Mucosa of rectum (tissue), 2 donors: Measurements from ENCODE around the gene C2CD4B.

Source experiments
- H3K27ac ChIP-seq, 2 donors: one replicate each; pipeline ENCODE4 v1.7.0; 2013; ENCODE audit warnings: inconsistent platforms in 2 of 2, low read depth in 2 of 2, low read length in 2 of 2
- H3K27me3 ChIP-seq, 2 donors: one replicate each; pipeline ENCODE4 v1.7.0; 2013; ENCODE audit warnings: low read length in 2 of 2; ENCODE audit not compliant: control insufficient read depth in 2 of 2, insufficient read depth in 2 of 2
- H3K36me3 ChIP-seq, 2 donors: one replicate each; pipeline ENCODE4 v1.7.0; 2013; ENCODE audit warnings: low read length in 2 of 2; ENCODE audit not compliant: control insufficient read depth in 2 of 2, insufficient read depth in 2 of 2
- H3K4me1 ChIP-seq, 2 donors: one replicate each; pipeline ENCODE4 v1.7.0; 2013; ENCODE audit warnings: low read length in 2 of 2, mild to moderate bottlenecking in 1 of 2; ENCODE audit not compliant: control insufficient read depth in 2 of 2, insufficient read depth in 2 of 2
- H3K4me3 ChIP-seq, 2 donors: one replicate each; pipeline ENCODE4 v1.7.0; 2013; ENCODE audit warnings: low read length in 2 of 2
- H3K9ac ChIP-seq, 2 donors: one replicate each; pipeline ENCODE4 v1.7.0; 2013; ENCODE audit warnings: low read length in 2 of 2, low read depth in 1 of 2, mild to moderate bottlenecking in 1 of 2
- H3K9me3 ChIP-seq, 2 donors: one replicate each; pipeline ENCODE4 v1.7.0; 2013; ENCODE audit warnings: low read length in 2 of 2; ENCODE audit not compliant: control insufficient read depth in 2 of 2
- donor health status: healthy.
- donor health status: Normal muscosa, but diverticular disease.

C2CD4B gene

GRCh38 chr15:62136911-62137865, 27.9 kb downstream of the C2CD4B start:
- Histone ChIP-seq H3K36me3 (no peaks in the 10 kb centered on the region), H3K9me3 (no peaks in the 10 kb centered on the region), H3K4me1 (peaks cover 13 to 24% of the 10 kb centered on the region in 2 donors), H3K27ac (no peak overlapping the region), H3K9ac (no peak overlapping the region), H3K27me3 (no peaks in the 10 kb centered on the region), H3K4me3 (no peak overlapping the region)

- Histone ChIP-seq H3K4me1 (peaks cover 11 to 18% of the 10 kb centered on the region in 2 donors), H3K27me3 (no peaks in the 10 kb centered on the region), H3K36me3 (no peaks in the 10 kb centered on the region), H3K27ac (peak overlapping the region; percentile 18 to 31), H3K9ac (no peak overlapping the region), H3K4me3 (no peak overlapping the region), H3K9me3 (no peaks in the 10 kb centered on the region)
Measured at GRCh38 chr15:62135532-62136134, 29.5 kb downstream of the C2CD4B start.

GRCh38 chr15:62133141-62133540, 31.9 kb downstream of the C2CD4B start:
- Histone ChIP-seq H3K36me3 (no peaks in the 10 kb centered on the region), H3K4me3 (no peak overlapping the region), H3K9ac (no peak overlapping the region), H3K27ac (no peak overlapping the region), H3K4me1 (peaks cover 11 to 15% of the 10 kb centered on the region in 2 donors), H3K9me3 (no peaks in the 10 kb centered on the region), H3K27me3 (no peaks in the 10 kb centered on the region)

GRCh38 chr15:62128916-62129315, 36.2 kb downstream of the C2CD4B start:
- H3K36me3 ChIP-seq = no peaks in the 10 kb centered on the region
- no peak overlapping the region for H3K27ac ChIP-seq
- H3K4me3 ChIP-seq = no peak overlapping the region
- no peak overlapping the region for H3K9ac ChIP-seq
- no peaks in the 10 kb centered on the region for H3K9me3 ChIP-seq
- H3K27me3 ChIP-seq = no peaks in the 10 kb centered on the region
- peaks cover 4 to 10% of the 10 kb centered on the region in 2 donors for H3K4me1 ChIP-seq

- Histone ChIP-seq H3K36me3 (no peaks in the 10 kb centered on the region), H3K27me3 (no peaks in the 10 kb centered on the region), H3K9ac (no peak overlapping the region), H3K27ac (no peak overlapping the region), H3K9me3 (no peaks in the 10 kb centered on the region), H3K4me3 (no peak overlapping the region), H3K4me1 (peaks cover 4 to 16% of the 10 kb centered on the region in 2 donors)
Measured at GRCh38 chr15:62126364-62126763, 38.7 kb downstream of the C2CD4B start.

- Histone ChIP-seq H3K27ac (no peak overlapping the region), H3K27me3 (no peaks in the 10 kb centered on the region), H3K4me3 (no peak overlapping the region), H3K36me3 (no peaks in the 10 kb centered on the region), H3K4me1 (peaks cover 4 to 18% of the 10 kb centered on the region in 2 donors), H3K9me3 (no peaks in the 10 kb centered on the region), H3K9ac (no peak overlapping the region)
Measured at GRCh38 chr15:62125773-62126172, 39.3 kb downstream of the C2CD4B start.

GRCh38 chr15:62124973-62125303, 40.1 kb downstream of the C2CD4B start:
- Histone ChIP-seq H3K4me1 (peaks cover 5 to 21% of the 10 kb centered on the region in 2 donors), H3K36me3 (no peaks in the 10 kb centered on the region), H3K9ac (no peak overlapping the region)

GRCh38 chr15:62124176-62124972, 40.7 kb downstream of the C2CD4B start:
- Histone ChIP-seq H3K4me3 (no peak overlapping the region), H3K36me3 (no peaks in the 10 kb centered on the region), H3K9me3 (no peaks in the 10 kb centered on the region), H3K9ac (peak overlapping the region in 1 of 2 donors; percentile 2), H3K27ac (peak overlapping the region; percentile 41 to 56), H3K27me3 (no peaks in the 10 kb centered on the region), H3K4me1 (peaks cover 6 to 26% of the 10 kb centered on the region in 2 donors)

More at GRCh38 chr15:62124973-62125303, 40.1 kb downstream of the C2CD4B start:
- Histone ChIP-seq H3K27ac (peak overlapping the region; percentile 41 to 56), H3K9me3 (no peaks in the 10 kb centered on the region), H3K4me3 (no peak overlapping the region), H3K27me3 (no peaks in the 10 kb centered on the region)

- Histone ChIP-seq H3K27me3 (no peaks in the 10 kb centered on the region), H3K9me3 (no peaks in the 10 kb centered on the region), H3K36me3 (no peaks in the 10 kb centered on the region), H3K27ac (no peak overlapping the region), H3K9ac (no peak overlapping the region), H3K4me1 (peaks cover 14 to 44% of the 10 kb centered on the region in 2 donors), H3K4me3 (no peak overlapping the region)
Measured at GRCh38 chr15:62122249-62122648, 42.8 kb downstream of the C2CD4B start.
